H7 (cell line): Measurements from ENCODE around the gene ATG14. TPM values are rescaled to one million over a fixed set of nuclear protein-coding genes. Genes with fewer than 3 reads are reported as not detected.
"Not testable (repeated sequence)": the region's sequence is repeated elsewhere in the genome, so short reads cannot be mapped to it uniquely, and the experiment has no call there.

ENCODE experiments used
- DNase-seq: peaks from one replicate; pipeline ENCODE4 v3.0.0; 2012
- H3K27me3 ChIP-seq: 2 replicates; pipeline ENCODE4 v1.6.0; 2011; ENCODE audit warnings: mild to moderate bottlenecking, low read length; ENCODE audit not compliant: control insufficient read depth, insufficient read depth
- H3K36me3 ChIP-seq: replicated peaks from 2 replicates; pipeline ENCODE4 v1.5.1; 2011; ENCODE audit warnings: low read length; ENCODE audit not compliant: control insufficient read depth, insufficient read depth
- H3K4me3 ChIP-seq: 2 replicates; pipeline ENCODE4 v1.5.1; 2011; ENCODE audit warnings: low read depth, mild to moderate bottlenecking, control low read depth, low read length, moderate library complexity; ENCODE audit not compliant: insufficient read depth
- total RNA-seq: library from RNA; depleted of rRNA; stranded (reverse); fragments of >200 nt; shearing (Covaris generic); gene quantifications from 2 replicates; pipeline ENCODE4 v1.2.3, GENCODE V29; 2014; rRNA removed

ATG14 gene
- 9.6 and 11.7 TPM in 2 replicates for total RNA-seq

GRCh38 chr14:55411426-55412389 lies at the start of gene ATG14:
TSS of gene ATG14 (minus strand) at chr14:55411830. CDS start at chr14:55411822, 8 bp downstream.
- peak within 1 kb of the TSS; percentile 90 for H3K4me3 ChIP-seq
- DNase-seq = peak; percentile 97
- no peaks in the 10 kb centered on the region for H3K36me3 ChIP-seq
- H3K27me3 ChIP-seq = no peaks in the 10 kb centered on the region

GRCh38 chr14:55458800-55459515 lies 47.3 kb upstream of the ATG14 start:
- Histone ChIP-seq H3K27me3 (no peaks in the 10 kb centered on the region), H3K36me3 (no peaks in the 10 kb centered on the region), H3K4me3 (no peak overlapping the region)
- no peak for DNase-seq

- no peak overlapping the region for H3K4me3 ChIP-seq
- DNase-seq = no peak
- no peaks in the 10 kb centered on the region for H3K36me3 ChIP-seq
- no peaks in the 10 kb centered on the region for H3K27me3 ChIP-seq
Measured at GRCh38 chr14:55457496-55457895, 45.9 kb upstream of the ATG14 start.

GRCh38 chr14:55456411-55456810 lies 44.8 kb upstream of the ATG14 start:
- not testable (repeated sequence) for H3K36me3 ChIP-seq, H3K27me3 ChIP-seq, H3K4me3 ChIP-seq, DNase-seq

- Histone ChIP-seq H3K4me3 (no peak overlapping the region), H3K27me3 (no peaks in the 10 kb centered on the region), H3K36me3 (no peaks in the 10 kb centered on the region)
- no peak for DNase-seq
Measured at GRCh38 chr14:55454264-55455002, 42.8 kb upstream of the ATG14 start.

GRCh38 chr14:55451950-55452349 lies 40.3 kb upstream of the ATG14 start:
- H3K36me3 ChIP-seq = no peaks in the 10 kb centered on the region
- H3K4me3 ChIP-seq = no peak overlapping the region
- H3K27me3 ChIP-seq = no peaks in the 10 kb centered on the region
- DNase-seq = no peak

GRCh38 chr14:55451398-55451797 lies 39.8 kb upstream of the ATG14 start:
- H3K36me3 ChIP-seq = no peaks in the 10 kb centered on the region
- H3K27me3 ChIP-seq = no peaks in the 10 kb centered on the region
- H3K4me3 ChIP-seq = no peak overlapping the region
- no peak for DNase-seq

- H3K27me3 ChIP-seq = no peaks in the 10 kb centered on the region
- no peak for DNase-seq
- no peak overlapping the region for H3K4me3 ChIP-seq
- no peaks in the 10 kb centered on the region for H3K36me3 ChIP-seq
Measured at GRCh38 chr14:55450987-55451386, 39.4 kb upstream of the ATG14 start.

- no peaks in the 10 kb centered on the region for H3K36me3 ChIP-seq
- no peaks in the 10 kb centered on the region for H3K27me3 ChIP-seq
- no peak for DNase-seq
- no peak overlapping the region for H3K4me3 ChIP-seq
Measured at GRCh38 chr14:55450539-55450938, 38.9 kb upstream of the ATG14 start.

- no peaks in the 10 kb centered on the region for H3K27me3 ChIP-seq
- no peaks in the 10 kb centered on the region for H3K36me3 ChIP-seq
- H3K4me3 ChIP-seq = no peak overlapping the region
- DNase-seq = no peak
Measured at GRCh38 chr14:55450124-55450523, 38.5 kb upstream of the ATG14 start.

GRCh38 chr14:55449116-55449515 lies 37.5 kb upstream of the ATG14 start:
- DNase-seq = no peak
- no peaks in the 10 kb centered on the region for H3K27me3 ChIP-seq
- H3K4me3 ChIP-seq = no peak overlapping the region
- no peaks in the 10 kb centered on the region for H3K36me3 ChIP-seq

- Histone ChIP-seq H3K36me3 (no peaks in the 10 kb centered on the region), H3K27me3 (no peaks in the 10 kb centered on the region), H3K4me3 (no peak overlapping the region)
- no peak for DNase-seq
Measured at GRCh38 chr14:55448141-55448614, 36.5 kb upstream of the ATG14 start.

GRCh38 chr14:55446833-55447232 lies 35.2 kb upstream of the ATG14 start:
- DNase-seq = no peak
- H3K27me3 ChIP-seq = no peaks in the 10 kb centered on the region
- no peaks in the 10 kb centered on the region for H3K36me3 ChIP-seq
- H3K4me3 ChIP-seq = no peak overlapping the region

- Histone ChIP-seq H3K4me3 (no peak overlapping the region), H3K36me3 (no peaks in the 10 kb centered on the region), H3K27me3 (no peaks in the 10 kb centered on the region)
- DNase-seq = peak; percentile 65
Measured at GRCh38 chr14:55446127-55446736, 34.6 kb upstream of the ATG14 start.
